Keratinocyte (primary cell): ENCODE results near the gene COMMD9.

Source experiments
- EZH2 ChIP-seq: IDR thresholded peaks from one replicate; pipeline ENCODE4 v1.6.1; 2012; ENCODE audit warnings: inconsistent platforms, mild to moderate bottlenecking, low read length, moderate library complexity
- TF ChIP-seq, protein P1 (sequence below), 3 experiments: IDR thresholded peaks in 1 of 3; conservative IDR thresholded peaks in 1 of 3; optimal IDR thresholded peaks in 1 of 3; 2 replicates in 2 of 3; 3 replicates in 1 of 3; pipeline versions ENCODE3 to v1.5.1; 2011; ENCODE audit warnings: low read length in 3 of 3, mild to moderate bottlenecking in 3 of 3, moderate library complexity in 2 of 3, control low read depth in 1 of 3, inconsistent platforms in 1 of 3; ENCODE audit not compliant: insufficient read depth in 2 of 3; ENCODE audit errors: extremely low read depth in 1 of 3

DNA sequence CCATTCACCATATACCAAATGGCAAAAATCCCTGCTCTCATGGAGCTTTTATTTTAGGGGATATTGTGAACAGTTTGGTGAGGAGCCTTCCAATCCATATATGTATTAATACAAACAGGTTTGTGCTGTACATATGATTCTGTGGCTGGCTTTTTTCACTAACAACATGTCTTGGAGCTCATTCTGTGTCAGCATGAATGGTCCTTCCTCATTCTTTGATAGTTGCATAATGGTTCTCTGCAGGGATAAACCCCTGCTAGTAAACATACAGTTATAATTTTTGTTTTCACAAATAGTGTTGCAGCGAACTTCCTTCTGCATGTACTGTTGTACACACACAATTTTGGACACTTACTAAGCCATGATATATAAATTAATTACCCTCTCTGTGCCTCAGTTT, 15.1 kb upstream of the COMMD9 start:
- TF ChIP-seq, protein P1, sequence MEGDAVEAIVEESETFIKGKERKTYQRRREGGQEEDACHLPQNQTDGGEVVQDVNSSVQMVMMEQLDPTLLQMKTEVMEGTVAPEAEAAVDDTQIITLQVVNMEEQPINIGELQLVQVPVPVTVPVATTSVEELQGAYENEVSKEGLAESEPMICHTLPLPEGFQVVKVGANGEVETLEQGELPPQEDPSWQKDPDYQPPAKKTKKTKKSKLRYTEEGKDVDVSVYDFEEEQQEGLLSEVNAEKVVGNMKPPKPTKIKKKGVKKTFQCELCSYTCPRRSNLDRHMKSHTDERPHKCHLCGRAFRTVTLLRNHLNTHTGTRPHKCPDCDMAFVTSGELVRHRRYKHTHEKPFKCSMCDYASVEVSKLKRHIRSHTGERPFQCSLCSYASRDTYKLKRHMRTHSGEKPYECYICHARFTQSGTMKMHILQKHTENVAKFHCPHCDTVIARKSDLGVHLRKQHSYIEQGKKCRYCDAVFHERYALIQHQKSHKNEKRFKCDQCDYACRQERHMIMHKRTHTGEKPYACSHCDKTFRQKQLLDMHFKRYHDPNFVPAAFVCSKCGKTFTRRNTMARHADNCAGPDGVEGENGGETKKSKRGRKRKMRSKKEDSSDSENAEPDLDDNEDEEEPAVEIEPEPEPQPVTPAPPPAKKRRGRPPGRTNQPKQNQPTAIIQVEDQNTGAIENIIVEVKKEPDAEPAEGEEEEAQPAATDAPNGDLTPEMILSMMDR (optimal IDR thresholded peaks at IDR 0.05 in 1 of 3, IDR thresholded peaks at IDR 0.05 in 1 of 3, conservative IDR thresholded peaks at IDR 0.05 in 1 of 3; ENCODE audit: extremely low read depth in 1 of 3, insufficient read depth in 2 of 3, low read length in 3 of 3), result no peak
- no peak for TF ChIP-seq EZH2
